ENCODE data around the gene KRT82. TPM values are rescaled to one million over a fixed set of nuclear protein-coding genes. Genes with fewer than 3 reads are reported as not detected.

Gene KRT82
- total and polyA plus RNA-seq, 2 experiments from 2014 or later = not detected

GRCh38 chr12:52351196-52352059 lies 54.7 kb downstream of the KRT82 start:
- H3K4me3 ChIP-seq = no peak overlapping the region
- no peaks in the 10 kb centered on the region for H3K36me3 ChIP-seq (replicated peaks; ENCODE audit: insufficient read depth, low read depth)
- no peak overlapping the region for H2AFZ ChIP-seq
- TF ChIP-seq EZH2 (IDR thresholded peaks at IDR 0.05; ENCODE audit: borderline replicate concordance) = no peak
- TF ChIP-seq EZH2phosphoT487 (IDR thresholded peaks at IDR 0.05; ENCODE audit: low read depth, severe bottlenecking, unreplicated experiment) = no peak
- TF ChIP-seq CTCF (IDR thresholded peaks at IDR 0.05; ENCODE audit: poor library complexity) = no peak
- 80% methylated on average over 9 of the region's 9 CpGs for WGBS (ENCODE audit: low lambda C conversion rate, missing lambda C conversion rate)
- DNase-seq (ENCODE audit: low spot score) = no peak
- H3K4me1 ChIP-seq (ENCODE audit: insufficient read depth) = peaks cover 6% of the 10 kb centered on the region
- H4K20me1 ChIP-seq (ENCODE audit: insufficient read depth, poor library complexity, severe bottlenecking) = no peaks in the 10 kb centered on the region
- peaks cover 3% of the 10 kb centered on the region for H3K27me3 ChIP-seq
- no peaks in the 10 kb centered on the region for H3K9me3 ChIP-seq (ENCODE audit: low read depth)
- no peaks in the 10 kb centered on the region for H3K9me2 ChIP-seq (replicated peaks; ENCODE audit: insufficient read depth)
- no peak overlapping the region for H3K4me2 ChIP-seq
- no peak overlapping the region for H3K27ac ChIP-seq
- H3K79me2 ChIP-seq = no peaks in the 10 kb centered on the region

- Histone ChIP-seq H3K4me1 (ENCODE audit: insufficient read depth) (peaks cover 13% of the 10 kb centered on the region), H2AFZ (no peak overlapping the region), H3K9me2 (replicated peaks; ENCODE audit: insufficient read depth) (no peaks in the 10 kb centered on the region), H3K79me2 (no peaks in the 10 kb centered on the region), H3K27me3 (peaks cover 3% of the 10 kb centered on the region), H3K9me3 (ENCODE audit: low read depth) (no peaks in the 10 kb centered on the region), H3K4me2 (no peak overlapping the region), H4K20me1 (ENCODE audit: insufficient read depth, poor library complexity, severe bottlenecking) (no peaks in the 10 kb centered on the region), H3K27ac (no peak overlapping the region), H3K36me3 (replicated peaks; ENCODE audit: insufficient read depth, low read depth) (no peaks in the 10 kb centered on the region), H3K4me3 (no peak overlapping the region)
- WGBS (ENCODE audit: low lambda C conversion rate, missing lambda C conversion rate) = 92% methylated on average over 5 of the region's 5 CpGs
- DNase-seq (ENCODE audit: low spot score) = no peak
- no peak for TF ChIP-seq CTCF (IDR thresholded peaks at IDR 0.05; ENCODE audit: poor library complexity)
- no peak for TF ChIP-seq EZH2phosphoT487 (IDR thresholded peaks at IDR 0.05; ENCODE audit: low read depth, severe bottlenecking, unreplicated experiment)
- TF ChIP-seq EZH2 (IDR thresholded peaks at IDR 0.05; ENCODE audit: borderline replicate concordance) = no peak
These were observed 55.3 kb downstream of the KRT82 start for GRCh38 chr12:52350786-52351185.

GRCh38 chr12:52350021-52350620 lies 56.0 kb downstream of the KRT82 start:
- no peak overlapping the region for H3K27ac ChIP-seq
- WGBS (ENCODE audit: low lambda C conversion rate, missing lambda C conversion rate) = 91% methylated on average over 8 of the region's 8 CpGs
- H3K9me2 ChIP-seq (replicated peaks; ENCODE audit: insufficient read depth) = no peaks in the 10 kb centered on the region
- no peak for TF ChIP-seq EZH2phosphoT487 (IDR thresholded peaks at IDR 0.05; ENCODE audit: low read depth, severe bottlenecking, unreplicated experiment)
- TF ChIP-seq EZH2 (IDR thresholded peaks at IDR 0.05; ENCODE audit: borderline replicate concordance) = no peak
- no peak for TF ChIP-seq CTCF (IDR thresholded peaks at IDR 0.05; ENCODE audit: poor library complexity)
- H3K4me2 ChIP-seq = no peak overlapping the region
- peaks cover 17% of the 10 kb centered on the region for H3K4me1 ChIP-seq (ENCODE audit: insufficient read depth)
- no peaks in the 10 kb centered on the region for H4K20me1 ChIP-seq (ENCODE audit: insufficient read depth, poor library complexity, severe bottlenecking)
- no peak for DNase-seq (ENCODE audit: low spot score)
- no peaks in the 10 kb centered on the region for H3K36me3 ChIP-seq (replicated peaks; ENCODE audit: insufficient read depth, low read depth)
- H3K79me2 ChIP-seq = no peaks in the 10 kb centered on the region
- no peaks in the 10 kb centered on the region for H3K9me3 ChIP-seq (ENCODE audit: low read depth)
- H2AFZ ChIP-seq = no peak overlapping the region
- H3K4me3 ChIP-seq = no peak overlapping the region
- H3K27me3 ChIP-seq = peaks cover 3% of the 10 kb centered on the region

All from hepatocyte (in vitro differentiated cells).